HG02798 (cell line): Measurements from ENCODE around the gene MMAA.
"Not testable (repeated sequence)": the region's sequence is repeated elsewhere in the genome, so short reads cannot be mapped to it uniquely, and the experiment has no call there.

Source experiments
- ATAC-seq: cut with Tn5 transposase; IDR thresholded peaks from one replicate; pipeline ENCODE4 v1.9.1; 2021; ENCODE audit warnings: mild to moderate bottlenecking; ENCODE audit not compliant: unreplicated experiment, poor library complexity

Gene MMAA

GRCh38 chr4:145618932-145619638, at the start of gene MMAA:
MMAA (plus strand) TSS chr4:145619385; CDS start chr4:145639140, 19,755 bp downstream.
- ATAC-seq: peak; percentile 91

- ATAC-seq: not testable (repeated sequence)
Observed at GRCh38 chr4:145574546-145574945, 44.6 kb upstream of the MMAA start.

- no peak for ATAC-seq
Observed at GRCh38 chr4:145580906-145581305, 38.3 kb upstream of the MMAA start.

- no peak for ATAC-seq
Observed at GRCh38 chr4:145583191-145584055, 35.8 kb upstream of the MMAA start.

- no peak for ATAC-seq
Observed at GRCh38 chr4:145587088-145587754, 32.0 kb upstream of the MMAA start.

- not testable (repeated sequence) for ATAC-seq
Observed at GRCh38 chr4:145589381-145589780, 29.8 kb upstream of the MMAA start.

- ATAC-seq: no peak
Observed at GRCh38 chr4:145589916-145590702, 29.1 kb upstream of the MMAA start.

- no peak for ATAC-seq
Observed at GRCh38 chr4:145602129-145602760, 16.9 kb upstream of the MMAA start.

GRCh38 chr4:145605941-145606340, 13.2 kb upstream of the MMAA start:
- no peak for ATAC-seq

GRCh38 chr4:145609481-145610427, 9.4 kb upstream of the MMAA start:
- ATAC-seq: peak; percentile 80

- ATAC-seq: peak; percentile 46
Observed at GRCh38 chr4:145613566-145614232, 5.5 kb upstream of the MMAA start.

- ATAC-seq: no peak
Observed at GRCh38 chr4:145614233-145614610, 5.0 kb upstream of the MMAA start.

- ATAC-seq: no peak
Observed at GRCh38 chr4:145618210-145618931, 814 bp upstream of the MMAA start.

GRCh38 chr4:145619639-145619996, 433 bp downstream of the MMAA start:
- peak; percentile 44 for ATAC-seq

GRCh38 chr4:145622067-145622466, 2.9 kb downstream of the MMAA start:
- not testable (repeated sequence) for ATAC-seq

GRCh38 chr4:145623831-145624230, 4.6 kb downstream of the MMAA start:
- ATAC-seq: peak; percentile 27
